ENCODE data around the gene SLF1. TPM values are rescaled to one million over a fixed set of nuclear protein-coding genes. Genes with fewer than 3 reads are reported as not detected.

The SLF1 gene
- polyA plus RNA-seq, 2 of the 4 experiments (the other 2 are of a cell fraction) = 11.4 to 17.1 TPM

GRCh38 chr5:94707359-94707758 lies 88.9 kb downstream of the SLF1 start:
- Histone ChIP-seq H3K4me3 (no peak overlapping the region), H3K4me1 (peaks cover 12% of the 10 kb centered on the region; the same call in 1 of the 3 replicates), H3K4me2 (no peak overlapping the region), H3K9me3 (no peaks in the 10 kb centered on the region), H3K27ac (no peak overlapping the region)
- DNase-seq (ENCODE audit: low read depth in 1 of 2, low spot score in 1 of 2) (no peak), FAIRE-seq (no peak), ATAC-seq (no peak)
- ChIA-PET CTCF (interaction anchor here (1.9 kb wide), 1 partner anchor 31 kb away, joined by 4 read pairs; no protein-coding TSS in a partner anchor), POLR2A (no interaction called here)
- 65% methylated on average over 2 of the region's 2 CpGs for WGBS (ENCODE audit: missing lambda C conversion rate)
- no peak for TF ChIP-seq E2F6 (IDR thresholded peaks at IDR 0.05; ENCODE audit: borderline replicate concordance, low read depth)
- no peak for TF ChIP-seq RNF2 (IDR thresholded peaks at IDR 0.05; ENCODE audit: borderline replicate concordance, low read depth)
- TF ChIP-seq ZFP36 (IDR thresholded peaks at IDR 0.05; ENCODE audit: borderline replicate concordance, partially characterized antibody) = no peak
- TF ChIP-seq ZSCAN20 (CRISPR knock-in tag; IDR thresholded peaks at IDR 0.05) = no peak
- TF ChIP-seq JUNB (IDR thresholded peaks at IDR 0.05) = no peak
- TF ChIP-seq GATA3 (IDR thresholded peaks at IDR 0.05; ENCODE audit: borderline replicate concordance) = no peak
- TF ChIP-seq NPAS2 (CRISPR knock-in tag; IDR thresholded peaks at IDR 0.05; ENCODE audit: borderline replicate concordance) = no peak
- TF ChIP-seq, protein P1, sequence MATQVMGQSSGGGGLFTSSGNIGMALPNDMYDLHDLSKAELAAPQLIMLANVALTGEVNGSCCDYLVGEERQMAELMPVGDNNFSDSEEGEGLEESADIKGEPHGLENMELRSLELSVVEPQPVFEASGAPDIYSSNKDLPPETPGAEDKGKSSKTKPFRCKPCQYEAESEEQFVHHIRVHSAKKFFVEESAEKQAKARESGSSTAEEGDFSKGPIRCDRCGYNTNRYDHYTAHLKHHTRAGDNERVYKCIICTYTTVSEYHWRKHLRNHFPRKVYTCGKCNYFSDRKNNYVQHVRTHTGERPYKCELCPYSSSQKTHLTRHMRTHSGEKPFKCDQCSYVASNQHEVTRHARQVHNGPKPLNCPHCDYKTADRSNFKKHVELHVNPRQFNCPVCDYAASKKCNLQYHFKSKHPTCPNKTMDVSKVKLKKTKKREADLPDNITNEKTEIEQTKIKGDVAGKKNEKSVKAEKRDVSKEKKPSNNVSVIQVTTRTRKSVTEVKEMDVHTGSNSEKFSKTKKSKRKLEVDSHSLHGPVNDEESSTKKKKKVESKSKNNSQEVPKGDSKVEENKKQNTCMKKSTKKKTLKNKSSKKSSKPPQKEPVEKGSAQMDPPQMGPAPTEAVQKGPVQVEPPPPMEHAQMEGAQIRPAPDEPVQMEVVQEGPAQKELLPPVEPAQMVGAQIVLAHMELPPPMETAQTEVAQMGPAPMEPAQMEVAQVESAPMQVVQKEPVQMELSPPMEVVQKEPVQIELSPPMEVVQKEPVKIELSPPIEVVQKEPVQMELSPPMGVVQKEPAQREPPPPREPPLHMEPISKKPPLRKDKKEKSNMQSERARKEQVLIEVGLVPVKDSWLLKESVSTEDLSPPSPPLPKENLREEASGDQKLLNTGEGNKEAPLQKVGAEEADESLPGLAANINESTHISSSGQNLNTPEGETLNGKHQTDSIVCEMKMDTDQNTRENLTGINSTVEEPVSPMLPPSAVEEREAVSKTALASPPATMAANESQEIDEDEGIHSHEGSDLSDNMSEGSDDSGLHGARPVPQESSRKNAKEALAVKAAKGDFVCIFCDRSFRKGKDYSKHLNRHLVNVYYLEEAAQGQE (IDR thresholded peaks at IDR 0.05) = no peak
- TF ChIP-seq CBX8 (IDR thresholded peaks at IDR 0.05) = no peak
- no peak for TF ChIP-seq MAX (IDR thresholded peaks at IDR 0.05)
- TF ChIP-seq HES2 (IDR thresholded peaks at IDR 0.05) = no peak
- TF ChIP-seq MAFK (IDR thresholded peaks at IDR 0.05; ENCODE audit: partially characterized antibody) = no peak

- 89% methylated on average over 1 of the region's 1 CpG for WGBS (ENCODE audit: missing lambda C conversion rate)
- H3K9me3 ChIP-seq = no peaks in the 10 kb centered on the region
- no peak overlapping the region for H3K4me2 ChIP-seq
- TF ChIP-seq RCOR1 (IDR thresholded peaks at IDR 0.05; ENCODE audit: low read depth, low read length) (no peak), ZSCAN20 (CRISPR knock-in tag; IDR thresholded peaks at IDR 0.05) (no peak), PBX3 (IDR thresholded peaks at IDR 0.05) (no peak), RNF2 (IDR thresholded peaks at IDR 0.05; ENCODE audit: borderline replicate concordance, low read depth) (no peak), JUNB (IDR thresholded peaks at IDR 0.05) (no peak), RFX5 (IDR thresholded peaks at IDR 0.05) (no peak), ATOH8 (CRISPR knock-in tag; IDR thresholded peaks at IDR 0.05; ENCODE audit: low read depth) (no peak), NFE2L2 (conservative IDR thresholded peaks at IDR 0.05; ENCODE audit: low read length) (no peak), CBX2 (IDR thresholded peaks at IDR 0.05; ENCODE audit: borderline replicate concordance, low read depth) (no peak)
- peaks cover 12% of the 10 kb centered on the region; the same call in 1 of the 3 replicates for H3K4me1 ChIP-seq
- DNase-seq (ENCODE audit: low read depth in 1 of 2, low spot score in 1 of 2) (no peak), ATAC-seq (no peak), FAIRE-seq (no peak)
- H3K27ac ChIP-seq = no peak overlapping the region
- CTCF ChIA-PET = interaction anchor here (1.0 kb wide), 1 partner anchor 29 kb away, joined by 4 read pairs; no protein-coding TSS in a partner anchor
- POLR2A ChIA-PET = no interaction called here
- no peak overlapping the region for H3K4me3 ChIP-seq
These were observed 90.8 kb downstream of the SLF1 start for GRCh38 chr5:94709277-94709676.
